ENCODE results near the gene FGF5. TPM values are rescaled to one million over a fixed set of nuclear protein-coding genes. Genes with fewer than 3 reads are reported as not detected.

Gene FGF5
- total RNA-seq, 1 experiment from 2014 or later: not detected

- Histone ChIP-seq H2AFZ (ENCODE audit: low read length) (no peak overlapping the region), H3K79me2 (ENCODE audit: insufficient read depth, low read length) (no peaks in the 10 kb centered on the region), H3K9me3 (ENCODE audit: control insufficient read depth, low read depth, low read length) (no peaks in the 10 kb centered on the region), H3K27me3 (ENCODE audit: insufficient read depth, low read length) (no peaks in the 10 kb centered on the region), H4K5ac (ENCODE audit: insufficient read length, low read depth, low read length) (no peak overlapping the region), H2BK120ac (ENCODE audit: low read depth, low read length, poor library complexity, severe bottlenecking) (no peak overlapping the region), H3K23me2 (ENCODE audit: insufficient read length, low read depth, low read length, poor library complexity, severe bottlenecking) (no peaks in the 10 kb centered on the region), H2AK5ac (ENCODE audit: insufficient read length, low read length) (no peak overlapping the region), H3K4me2 (ENCODE audit: insufficient read depth, insufficient read length, low read length) (no peak overlapping the region), H3K14ac (ENCODE audit: insufficient read depth, low read length) (no peak overlapping the region), H3K79me1 (ENCODE audit: insufficient read depth, low read depth, low read length, poor library complexity, severe bottlenecking) (no peaks in the 10 kb centered on the region), H4K8ac (replicated peaks; ENCODE audit: insufficient read length, low read depth, low read length) (no peak overlapping the region), H3T11ph (ENCODE audit: low read length) (no peak overlapping the region), H3K23ac (ENCODE audit: insufficient read length, low read depth, low read length) (no peak overlapping the region), H3K56ac (ENCODE audit: insufficient read length, low read depth, low read length) (no peak overlapping the region), H4K91ac (ENCODE audit: insufficient read length, low read depth, low read length) (no peak overlapping the region), H2BK12ac (ENCODE audit: insufficient read length, low read depth, low read length) (no peak overlapping the region), H3K4me1 (ENCODE audit: insufficient read depth, low read length) (peaks cover 2% of the 10 kb centered on the region; the same call in 1 of the 2 replicates), H2BK5ac (ENCODE audit: insufficient read length, low read length) (no peak overlapping the region), H2BK20ac (ENCODE audit: low read depth, low read length, poor library complexity, severe bottlenecking) (no peak overlapping the region), H3K4ac (ENCODE audit: low read depth, low read length) (no peak overlapping the region), H3K18ac (ENCODE audit: insufficient read length, low read depth, low read length) (no peak overlapping the region), H4K20me1 (ENCODE audit: control insufficient read depth, insufficient read depth, insufficient read length) (no peaks in the 10 kb centered on the region), H2BK15ac (ENCODE audit: low read depth, low read length) (no peak overlapping the region), H3K27ac (ENCODE audit: insufficient read length, low read depth, low read length) (no peak overlapping the region), H3K9ac (ENCODE audit: extremely low read depth, insufficient read length, low read length) (no peak overlapping the region)
- TF ChIP-seq CTCF (conservative IDR thresholded peaks at IDR 0.05): no peak
- H3K4me1 Mint-ChIP-seq: peaks cover 29 to 31% of the 10 kb centered on the region in 2 experiments
- H3K9me3 Mint-ChIP-seq: peaks cover 5 to 6% of the 10 kb centered on the region in 2 experiments; a peak in 2 of 5 replicates
- H3K4me3 Mint-ChIP-seq: no peak overlapping the region
- WGBS (ENCODE audit: extremely low coverage, insufficient read length, low lambda C conversion rate): no CpG with 5 or more reads among the region's 2 CpGs
- no peak overlapping the region for H3K27ac Mint-ChIP-seq
- H3K36me3 Mint-ChIP-seq (ENCODE audit: insufficient read depth in 1 of 3, low read depth in 3 of 3): peaks cover 0 to 12% (median 0%) of the 10 kb centered on the region in 3 experiments; a peak in 1 of 7 replicates
- no peak for DNase-seq
- H3K27me3 Mint-ChIP-seq (ENCODE audit: low read depth): no peaks in the 10 kb centered on the region; the same call in 1 of the 2 replicates
Observed at GRCh38 chr4:80306260-80306659, 39.8 kb downstream of the FGF5 start.
